PC-9 (cell line): ENCODE data around the gene SLC6A1.

Source experiments
- CTCF ChIP-seq: fragments of 200-600 bp; sonication (generic); conservative IDR thresholded peaks from 2 replicates; pipeline ENCODE4 v1.6.1; 2017; ENCODE audit warnings: mixed run types, antibody characterized with exemption, mild to moderate bottlenecking, moderate library complexity
- EZH2 ChIP-seq: fragments of 200-600 bp; sonication (generic); IDR thresholded peaks from 2 replicates; pipeline ENCODE4 v1.8.0; 2017; ENCODE audit warnings: antibody characterized with exemption, low read depth

- TF ChIP-seq CTCF (no peak), EZH2 (no peak)
Measured at GRCh38 chr3:10975695-10976234, 16.8 kb upstream of the SLC6A1 start.
